Myometrial cell (primary cell): ENCODE results near the gene CXXC1. TPM values are rescaled to one million over a fixed set of nuclear protein-coding genes. Genes with fewer than 3 reads are reported as not detected.

Experiments used
- total RNA-seq: library from RNA; depleted of rRNA; stranded (reverse); fragments of >200 nt; gene quantifications from 2 replicates; pipeline ENCODE4 v1.2.3, GENCODE V29; 2015

CXXC1 gene
- total RNA-seq = 27.7 and 32.8 TPM in 2 replicates

GRCh38 chr18:50287441-50288347, at the start of gene CXXC1:
Gene CXXC1 (minus strand): TSS chr18:50287692. CDS start chr18:50287589, 103 bp downstream.

GRCh38 chr18:50281295-50281971, 6.1 kb downstream of the CXXC1 start, which contains the start of gene MBD1:
Gene MBD1 (minus strand): TSS chr18:50281523. CDS start chr18:50279992, 1,531 bp downstream.

GRCh38 chr18:50266248-50266704, 21.2 kb downstream of the CXXC1 start, which contains the start of gene CFAP53:
Gene CFAP53 (minus strand): TSS chr18:50266495. CDS start chr18:50266404, 91 bp downstream.

Other genes with a start within 250 kb of the CXXC1 start
- gene MYO5B, start 92.5 kb downstream of the CXXC1 start, total RNA-seq = not detected in 2 replicates
- gene CFAP53, start 21.2 kb downstream of the CXXC1 start, total RNA-seq = 0.53 and 1.2 TPM in 2 replicates
- 70.6 and 78.7 TPM in 2 replicates for gene MBD1, start 6.2 kb downstream of the CXXC1 start, total RNA-seq
- gene SKA1, start 87.4 kb upstream of the CXXC1 start, total RNA-seq = 21.1 and 34.3 TPM in 2 replicates